Lung (tissue), 12 donors: ENCODE measurements around the gene GSE1. TPM values are rescaled to one million over a fixed set of nuclear protein-coding genes. Genes with fewer than 3 reads are reported as not detected.

ENCODE experiments used
- ATAC-seq: fragments of 200-7000 bp; cut with Tn5 transposase; one replicate; pipeline ENCODE4 v1.9.1; 2020; ENCODE audit warnings: moderate number of reproducible peaks; ENCODE audit not compliant: insufficient read depth, low FRiP score
- DNase-seq, 3 donors: peaks; one replicate each; pipeline ENCODE4 v3.0.0-alpha.2; 2013 to 2017
- H3K27ac ChIP-seq, 2 donors: one replicate each; pipeline ENCODE4 v1.5.1; 2013; ENCODE audit warnings: mild to moderate bottlenecking in 2 of 2, moderate library complexity in 2 of 2, control low read depth in 1 of 2, inconsistent platforms in 1 of 2, low read depth in 1 of 2, low read length in 1 of 2
- H3K27me3 ChIP-seq, 3 donors: one replicate each; pipeline ENCODE4 v1.5.1; 2013; ENCODE audit warnings: low read length in 2 of 3; ENCODE audit not compliant: control insufficient read depth in 3 of 3, insufficient read depth in 3 of 3
- H3K36me3 ChIP-seq, 4 donors: one replicate each; pipeline ENCODE4 v1.5.1; 2013; ENCODE audit warnings: low read length in 4 of 4, mild to moderate bottlenecking in 1 of 4, moderate library complexity in 1 of 4; ENCODE audit not compliant: control insufficient read depth in 4 of 4, insufficient read depth in 4 of 4
- H3K4me1 ChIP-seq, 5 donors: one replicate each; pipeline ENCODE4 v1.5.1; 2013; ENCODE audit warnings: low read length in 5 of 5, mild to moderate bottlenecking in 2 of 5, moderate library complexity in 1 of 5; ENCODE audit not compliant: control insufficient read depth in 5 of 5, insufficient read depth in 5 of 5
- H3K4me3 ChIP-seq: one replicate; pipeline ENCODE4 v1.5.1; 2013; ENCODE audit warnings: mild to moderate bottlenecking, control low read depth, moderate library complexity
- H3K9ac ChIP-seq, 2 donors: one replicate each; pipeline ENCODE4 v1.5.1; 2013; ENCODE audit warnings: low read length in 2 of 2, control low read depth in 1 of 2; ENCODE audit not compliant: insufficient read depth in 1 of 2
- H3K9me3 ChIP-seq, 4 donors: one replicate each; pipeline ENCODE4 v1.5.1; 2013; ENCODE audit warnings: low read length in 3 of 4, mild to moderate bottlenecking in 1 of 4, moderate library complexity in 1 of 4; ENCODE audit not compliant: control insufficient read depth in 4 of 4, insufficient read depth in 3 of 4
- WGBS, 2 donors: extraction: QIAGEN DNeasy Blood & Tissue Kit; methylation state at CpG; one replicate each; pipeline ENCODE4 v1.1.7; 2013; 5-methylcytosine and 5-hydroxymethylcytosine counted together
- polyA plus RNA-seq, 2 donors: library from polyadenylated mRNA; stranded (reverse); fragments of 200-250 nt; gene quantifications; one replicate each; pipeline ENCODE4 v1.2.1, GENCODE V29; 2013
- total RNA-seq, 2 donors: library from RNA; depleted of rRNA in 1 of 2; stranded (reverse); fragments of >200 nt in 1 of 2; gene quantifications; one replicate each; pipeline ENCODE4 v1.2.1, GENCODE V29; 2014 to 2021
- TF ChIP-seq, protein P1 (sequence below): IDR thresholded peaks from 2 replicates; pipeline ENCODE4 v1.5.1; 2012; ENCODE audit warnings: mild to moderate bottlenecking; ENCODE audit errors: control extremely low read depth, extremely low read depth
- donor health status: control.
- donor health status: control.
- donor health status: Bipolar disorder and iron deficiency.
- donor health status: healthy.
- donor health status: DM: yes; HTN: yes; CAD: no.

The GSE1 gene
- total and polyA plus RNA-seq, 4 donors: 21.3 to 122 (median 74.7) TPM

- no peak overlapping the region for H3K27ac ChIP-seq
- no peak overlapping the region for H3K4me3 ChIP-seq
- ATAC-seq: no peak
- TF ChIP-seq, protein P1, sequence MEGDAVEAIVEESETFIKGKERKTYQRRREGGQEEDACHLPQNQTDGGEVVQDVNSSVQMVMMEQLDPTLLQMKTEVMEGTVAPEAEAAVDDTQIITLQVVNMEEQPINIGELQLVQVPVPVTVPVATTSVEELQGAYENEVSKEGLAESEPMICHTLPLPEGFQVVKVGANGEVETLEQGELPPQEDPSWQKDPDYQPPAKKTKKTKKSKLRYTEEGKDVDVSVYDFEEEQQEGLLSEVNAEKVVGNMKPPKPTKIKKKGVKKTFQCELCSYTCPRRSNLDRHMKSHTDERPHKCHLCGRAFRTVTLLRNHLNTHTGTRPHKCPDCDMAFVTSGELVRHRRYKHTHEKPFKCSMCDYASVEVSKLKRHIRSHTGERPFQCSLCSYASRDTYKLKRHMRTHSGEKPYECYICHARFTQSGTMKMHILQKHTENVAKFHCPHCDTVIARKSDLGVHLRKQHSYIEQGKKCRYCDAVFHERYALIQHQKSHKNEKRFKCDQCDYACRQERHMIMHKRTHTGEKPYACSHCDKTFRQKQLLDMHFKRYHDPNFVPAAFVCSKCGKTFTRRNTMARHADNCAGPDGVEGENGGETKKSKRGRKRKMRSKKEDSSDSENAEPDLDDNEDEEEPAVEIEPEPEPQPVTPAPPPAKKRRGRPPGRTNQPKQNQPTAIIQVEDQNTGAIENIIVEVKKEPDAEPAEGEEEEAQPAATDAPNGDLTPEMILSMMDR: no peak
- H3K27me3 ChIP-seq: no peaks in the 10 kb centered on the region
- no peaks in the 10 kb centered on the region for H3K9me3 ChIP-seq
- H3K9ac ChIP-seq: no peak overlapping the region
- 85 to 89% methylated on average over 16 of the region's 16 CpGs for WGBS, 2 donors
- DNase-seq: no peak
- H3K4me1 ChIP-seq: peaks cover 8 to 64% (median 26%) of the 10 kb centered on the region in 5 donors
- H3K36me3 ChIP-seq: peaks cover 0 to 5% (median 0%) of the 10 kb centered on the region in 4 donors
Measured at GRCh38 chr16:85620374-85620773, 7.3 kb downstream of the GSE1 start.

GRCh38 chr16:85621698-85622428, 8.7 kb downstream of the GSE1 start:
- peaks cover 0 to 4% (median 0%) of the 10 kb centered on the region in 4 donors for H3K36me3 ChIP-seq
- no peak for ATAC-seq
- DNase-seq: no peak
- no peaks in the 10 kb centered on the region for H3K9me3 ChIP-seq
- H3K4me1 ChIP-seq: peaks cover 4 to 62% (median 26%) of the 10 kb centered on the region in 5 donors
- no peaks in the 10 kb centered on the region for H3K27me3 ChIP-seq
- WGBS, 2 donors: 80 to 82% methylated on average over 13 of the region's 13 CpGs
- H3K9ac ChIP-seq: no peak overlapping the region
- TF ChIP-seq, protein P1: no peak
- peak overlapping the region in 1 of 2 donors; percentile 13 for H3K27ac ChIP-seq
- no peak overlapping the region for H3K4me3 ChIP-seq

- H3K27ac ChIP-seq: no peak overlapping the region
- WGBS, 2 donors: 73 to 76% methylated on average over 6 of the region's 6 CpGs
- H3K9me3 ChIP-seq: no peaks in the 10 kb centered on the region
- H3K4me1 ChIP-seq: peaks cover 0 to 57% (median 26%) of the 10 kb centered on the region in 5 donors
- TF ChIP-seq, protein P1: no peak
- H3K9ac ChIP-seq: no peak overlapping the region
- DNase-seq (no peak), ATAC-seq (no peak)
- H3K36me3 ChIP-seq: peaks cover 0 to 2% (median 0%) of the 10 kb centered on the region in 4 donors
- H3K27me3 ChIP-seq: no peaks in the 10 kb centered on the region
- no peak overlapping the region for H3K4me3 ChIP-seq
Measured at GRCh38 chr16:85622683-85623082, 9.6 kb downstream of the GSE1 start.
